ENCODE measurements around the gene GNAQ.
"Not testable (repeated sequence)": the region's sequence is repeated elsewhere in the genome, so short reads cannot be mapped to it uniquely, and the experiment has no call there.

DNA sequence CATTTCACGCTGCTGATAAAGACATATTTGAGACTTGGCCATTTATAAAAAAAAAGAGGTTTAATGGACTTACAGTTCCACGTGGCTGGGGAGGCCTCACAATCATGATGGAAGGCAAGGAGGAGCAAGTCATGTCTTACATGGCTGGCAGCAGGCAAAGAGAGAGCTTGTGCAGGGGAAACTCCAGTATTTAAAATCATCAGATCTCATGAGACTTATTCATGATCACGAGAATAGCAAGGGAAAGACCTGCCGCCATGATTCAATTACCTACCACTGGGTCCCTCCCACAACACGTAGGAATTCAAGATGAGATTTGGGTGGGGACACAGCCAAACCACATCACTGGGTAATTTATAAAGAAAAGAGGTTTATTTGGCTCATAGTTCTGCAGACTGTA, 168.0 kb downstream of the GNAQ start:
- TF ChIP-seq, protein P1, sequence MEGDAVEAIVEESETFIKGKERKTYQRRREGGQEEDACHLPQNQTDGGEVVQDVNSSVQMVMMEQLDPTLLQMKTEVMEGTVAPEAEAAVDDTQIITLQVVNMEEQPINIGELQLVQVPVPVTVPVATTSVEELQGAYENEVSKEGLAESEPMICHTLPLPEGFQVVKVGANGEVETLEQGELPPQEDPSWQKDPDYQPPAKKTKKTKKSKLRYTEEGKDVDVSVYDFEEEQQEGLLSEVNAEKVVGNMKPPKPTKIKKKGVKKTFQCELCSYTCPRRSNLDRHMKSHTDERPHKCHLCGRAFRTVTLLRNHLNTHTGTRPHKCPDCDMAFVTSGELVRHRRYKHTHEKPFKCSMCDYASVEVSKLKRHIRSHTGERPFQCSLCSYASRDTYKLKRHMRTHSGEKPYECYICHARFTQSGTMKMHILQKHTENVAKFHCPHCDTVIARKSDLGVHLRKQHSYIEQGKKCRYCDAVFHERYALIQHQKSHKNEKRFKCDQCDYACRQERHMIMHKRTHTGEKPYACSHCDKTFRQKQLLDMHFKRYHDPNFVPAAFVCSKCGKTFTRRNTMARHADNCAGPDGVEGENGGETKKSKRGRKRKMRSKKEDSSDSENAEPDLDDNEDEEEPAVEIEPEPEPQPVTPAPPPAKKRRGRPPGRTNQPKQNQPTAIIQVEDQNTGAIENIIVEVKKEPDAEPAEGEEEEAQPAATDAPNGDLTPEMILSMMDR (optimal IDR thresholded peaks at IDR 0.05 in 1 of 3, IDR thresholded peaks at IDR 0.05 in 1 of 3, conservative IDR thresholded peaks at IDR 0.05 in 1 of 3; ENCODE audit: extremely low read depth in 1 of 3, insufficient read depth in 2 of 3, low read length in 3 of 3) = not testable (repeated sequence)
- not testable (repeated sequence) for TF ChIP-seq EZH2 (IDR thresholded peaks at IDR 0.05; ENCODE audit: low read length)

Measured in keratinocyte (primary cell).